ENCODE results near the gene SKAP1. TPM values are rescaled to one million over a fixed set of nuclear protein-coding genes. Genes with fewer than 3 reads are reported as not detected.

Gene SKAP1
- total and polyA plus RNA-seq, 2 experiments from 2014 or later = 0.27 TPM; not detected in 1

DNA sequence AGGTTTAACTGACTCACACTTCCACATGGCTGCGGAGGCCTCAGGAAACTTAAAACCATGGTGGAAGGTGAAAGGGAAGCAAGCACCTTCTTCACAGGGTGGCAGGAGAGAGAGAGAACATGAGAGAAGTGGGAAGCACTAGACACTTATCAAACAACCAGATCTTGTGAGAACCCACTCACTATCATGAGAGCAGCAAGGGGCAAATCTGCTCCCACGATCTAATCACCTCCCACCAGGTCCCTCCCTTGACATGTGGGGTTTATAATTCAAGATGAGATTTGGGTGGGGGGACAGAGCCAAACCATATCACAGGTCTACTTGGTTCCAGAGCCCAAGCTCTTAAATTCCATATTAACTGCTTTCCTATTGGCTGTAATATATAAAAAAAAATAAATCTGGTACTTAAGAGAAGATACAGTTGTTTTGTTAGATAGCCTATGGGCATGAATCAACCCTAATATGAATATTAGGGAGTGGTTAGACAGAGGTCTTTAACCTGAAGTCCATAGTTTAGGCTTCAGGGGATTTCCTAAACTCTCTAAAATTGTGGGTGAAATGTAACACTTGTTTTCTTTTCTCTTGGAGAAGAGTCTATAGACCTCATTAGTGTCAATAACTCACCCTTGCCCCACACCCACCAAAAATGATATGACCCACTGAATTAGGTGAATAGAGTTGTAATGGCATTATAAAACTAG, 56.7 kb downstream of the SKAP1 start:
- Histone ChIP-seq H3K27ac (ENCODE audit: low read depth) (no peak overlapping the region), H3K79me2 (replicated peaks; ENCODE audit: insufficient read depth) (no peaks in the 10 kb centered on the region), H3K27me3 (ENCODE audit: insufficient read depth) (no peaks in the 10 kb centered on the region; the same call in 1 of the 2 replicates), H3F3A (replicated peaks; ENCODE audit: low read depth) (no peaks in the 10 kb centered on the region), H3K4me1 (ENCODE audit: insufficient read depth) (no peaks in the 10 kb centered on the region), H2AFZ (no peak overlapping the region), H3K36me3 (ENCODE audit: insufficient read depth) (no peaks in the 10 kb centered on the region), H3K4me3 (no peak overlapping the region), H4K20me1 (replicated peaks; ENCODE audit: insufficient read depth) (no peaks in the 10 kb centered on the region), H3K9me2 (ENCODE audit: insufficient read depth) (no peaks in the 10 kb centered on the region), H3K4me2 (no peak overlapping the region)
- no peak overlapping the region for H3K4me3 Mint-ChIP-seq
- ATAC-seq (no peak), DNase-seq (ENCODE audit: low spot score) (no peak)
- no peaks in the 10 kb centered on the region for H3K9me3 Mint-ChIP-seq
- peaks cover 9% of the 10 kb centered on the region for H3K27me3 Mint-ChIP-seq (ENCODE audit: insufficient read depth, low read depth, poor library complexity)
- no peaks in the 10 kb centered on the region for H3K36me3 Mint-ChIP-seq (ENCODE audit: low read depth)
- H3K27ac Mint-ChIP-seq = no peak overlapping the region
- TF ChIP-seq, protein P1, sequence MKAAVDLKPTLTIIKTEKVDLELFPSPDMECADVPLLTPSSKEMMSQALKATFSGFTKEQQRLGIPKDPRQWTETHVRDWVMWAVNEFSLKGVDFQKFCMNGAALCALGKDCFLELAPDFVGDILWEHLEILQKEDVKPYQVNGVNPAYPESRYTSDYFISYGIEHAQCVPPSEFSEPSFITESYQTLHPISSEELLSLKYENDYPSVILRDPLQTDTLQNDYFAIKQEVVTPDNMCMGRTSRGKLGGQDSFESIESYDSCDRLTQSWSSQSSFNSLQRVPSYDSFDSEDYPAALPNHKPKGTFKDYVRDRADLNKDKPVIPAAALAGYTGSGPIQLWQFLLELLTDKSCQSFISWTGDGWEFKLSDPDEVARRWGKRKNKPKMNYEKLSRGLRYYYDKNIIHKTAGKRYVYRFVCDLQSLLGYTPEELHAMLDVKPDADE (IDR thresholded peaks at IDR 0.05) = no peak
- TF ChIP-seq STAT1 (IDR thresholded peaks at IDR 0.05; ENCODE audit: unreplicated experiment) = no peak
- TF ChIP-seq EZH2phosphoT487 (IDR thresholded peaks at IDR 0.05; ENCODE audit: unreplicated experiment) = no peak
- no peak for TF ChIP-seq NANOG (IDR thresholded peaks at IDR 0.05; ENCODE audit: borderline replicate concordance)
- TF ChIP-seq CREB1 (CRISPR knock-in tag; IDR thresholded peaks at IDR 0.05; ENCODE audit: low read depth) = no peak
- TF ChIP-seq, protein P2, sequence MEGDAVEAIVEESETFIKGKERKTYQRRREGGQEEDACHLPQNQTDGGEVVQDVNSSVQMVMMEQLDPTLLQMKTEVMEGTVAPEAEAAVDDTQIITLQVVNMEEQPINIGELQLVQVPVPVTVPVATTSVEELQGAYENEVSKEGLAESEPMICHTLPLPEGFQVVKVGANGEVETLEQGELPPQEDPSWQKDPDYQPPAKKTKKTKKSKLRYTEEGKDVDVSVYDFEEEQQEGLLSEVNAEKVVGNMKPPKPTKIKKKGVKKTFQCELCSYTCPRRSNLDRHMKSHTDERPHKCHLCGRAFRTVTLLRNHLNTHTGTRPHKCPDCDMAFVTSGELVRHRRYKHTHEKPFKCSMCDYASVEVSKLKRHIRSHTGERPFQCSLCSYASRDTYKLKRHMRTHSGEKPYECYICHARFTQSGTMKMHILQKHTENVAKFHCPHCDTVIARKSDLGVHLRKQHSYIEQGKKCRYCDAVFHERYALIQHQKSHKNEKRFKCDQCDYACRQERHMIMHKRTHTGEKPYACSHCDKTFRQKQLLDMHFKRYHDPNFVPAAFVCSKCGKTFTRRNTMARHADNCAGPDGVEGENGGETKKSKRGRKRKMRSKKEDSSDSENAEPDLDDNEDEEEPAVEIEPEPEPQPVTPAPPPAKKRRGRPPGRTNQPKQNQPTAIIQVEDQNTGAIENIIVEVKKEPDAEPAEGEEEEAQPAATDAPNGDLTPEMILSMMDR (conservative IDR thresholded peaks at IDR 0.05; ENCODE audit: low read depth in 2 of 2) = no peak
- TF ChIP-seq JUNB (IDR thresholded peaks at IDR 0.05; ENCODE audit: unreplicated experiment) = no peak
- no peak for TF ChIP-seq ZNF331 (CRISPR knock-in tag; IDR thresholded peaks at IDR 0.05; ENCODE audit: low read depth)
- TF ChIP-seq POLR2AphosphoS5 (IDR thresholded peaks at IDR 0.05; ENCODE audit: low read depth) = no peak
- TF ChIP-seq, protein P3, sequence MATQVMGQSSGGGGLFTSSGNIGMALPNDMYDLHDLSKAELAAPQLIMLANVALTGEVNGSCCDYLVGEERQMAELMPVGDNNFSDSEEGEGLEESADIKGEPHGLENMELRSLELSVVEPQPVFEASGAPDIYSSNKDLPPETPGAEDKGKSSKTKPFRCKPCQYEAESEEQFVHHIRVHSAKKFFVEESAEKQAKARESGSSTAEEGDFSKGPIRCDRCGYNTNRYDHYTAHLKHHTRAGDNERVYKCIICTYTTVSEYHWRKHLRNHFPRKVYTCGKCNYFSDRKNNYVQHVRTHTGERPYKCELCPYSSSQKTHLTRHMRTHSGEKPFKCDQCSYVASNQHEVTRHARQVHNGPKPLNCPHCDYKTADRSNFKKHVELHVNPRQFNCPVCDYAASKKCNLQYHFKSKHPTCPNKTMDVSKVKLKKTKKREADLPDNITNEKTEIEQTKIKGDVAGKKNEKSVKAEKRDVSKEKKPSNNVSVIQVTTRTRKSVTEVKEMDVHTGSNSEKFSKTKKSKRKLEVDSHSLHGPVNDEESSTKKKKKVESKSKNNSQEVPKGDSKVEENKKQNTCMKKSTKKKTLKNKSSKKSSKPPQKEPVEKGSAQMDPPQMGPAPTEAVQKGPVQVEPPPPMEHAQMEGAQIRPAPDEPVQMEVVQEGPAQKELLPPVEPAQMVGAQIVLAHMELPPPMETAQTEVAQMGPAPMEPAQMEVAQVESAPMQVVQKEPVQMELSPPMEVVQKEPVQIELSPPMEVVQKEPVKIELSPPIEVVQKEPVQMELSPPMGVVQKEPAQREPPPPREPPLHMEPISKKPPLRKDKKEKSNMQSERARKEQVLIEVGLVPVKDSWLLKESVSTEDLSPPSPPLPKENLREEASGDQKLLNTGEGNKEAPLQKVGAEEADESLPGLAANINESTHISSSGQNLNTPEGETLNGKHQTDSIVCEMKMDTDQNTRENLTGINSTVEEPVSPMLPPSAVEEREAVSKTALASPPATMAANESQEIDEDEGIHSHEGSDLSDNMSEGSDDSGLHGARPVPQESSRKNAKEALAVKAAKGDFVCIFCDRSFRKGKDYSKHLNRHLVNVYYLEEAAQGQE (IDR thresholded peaks at IDR 0.05; ENCODE audit: unreplicated experiment) = no peak
- TF ChIP-seq, protein P4, sequence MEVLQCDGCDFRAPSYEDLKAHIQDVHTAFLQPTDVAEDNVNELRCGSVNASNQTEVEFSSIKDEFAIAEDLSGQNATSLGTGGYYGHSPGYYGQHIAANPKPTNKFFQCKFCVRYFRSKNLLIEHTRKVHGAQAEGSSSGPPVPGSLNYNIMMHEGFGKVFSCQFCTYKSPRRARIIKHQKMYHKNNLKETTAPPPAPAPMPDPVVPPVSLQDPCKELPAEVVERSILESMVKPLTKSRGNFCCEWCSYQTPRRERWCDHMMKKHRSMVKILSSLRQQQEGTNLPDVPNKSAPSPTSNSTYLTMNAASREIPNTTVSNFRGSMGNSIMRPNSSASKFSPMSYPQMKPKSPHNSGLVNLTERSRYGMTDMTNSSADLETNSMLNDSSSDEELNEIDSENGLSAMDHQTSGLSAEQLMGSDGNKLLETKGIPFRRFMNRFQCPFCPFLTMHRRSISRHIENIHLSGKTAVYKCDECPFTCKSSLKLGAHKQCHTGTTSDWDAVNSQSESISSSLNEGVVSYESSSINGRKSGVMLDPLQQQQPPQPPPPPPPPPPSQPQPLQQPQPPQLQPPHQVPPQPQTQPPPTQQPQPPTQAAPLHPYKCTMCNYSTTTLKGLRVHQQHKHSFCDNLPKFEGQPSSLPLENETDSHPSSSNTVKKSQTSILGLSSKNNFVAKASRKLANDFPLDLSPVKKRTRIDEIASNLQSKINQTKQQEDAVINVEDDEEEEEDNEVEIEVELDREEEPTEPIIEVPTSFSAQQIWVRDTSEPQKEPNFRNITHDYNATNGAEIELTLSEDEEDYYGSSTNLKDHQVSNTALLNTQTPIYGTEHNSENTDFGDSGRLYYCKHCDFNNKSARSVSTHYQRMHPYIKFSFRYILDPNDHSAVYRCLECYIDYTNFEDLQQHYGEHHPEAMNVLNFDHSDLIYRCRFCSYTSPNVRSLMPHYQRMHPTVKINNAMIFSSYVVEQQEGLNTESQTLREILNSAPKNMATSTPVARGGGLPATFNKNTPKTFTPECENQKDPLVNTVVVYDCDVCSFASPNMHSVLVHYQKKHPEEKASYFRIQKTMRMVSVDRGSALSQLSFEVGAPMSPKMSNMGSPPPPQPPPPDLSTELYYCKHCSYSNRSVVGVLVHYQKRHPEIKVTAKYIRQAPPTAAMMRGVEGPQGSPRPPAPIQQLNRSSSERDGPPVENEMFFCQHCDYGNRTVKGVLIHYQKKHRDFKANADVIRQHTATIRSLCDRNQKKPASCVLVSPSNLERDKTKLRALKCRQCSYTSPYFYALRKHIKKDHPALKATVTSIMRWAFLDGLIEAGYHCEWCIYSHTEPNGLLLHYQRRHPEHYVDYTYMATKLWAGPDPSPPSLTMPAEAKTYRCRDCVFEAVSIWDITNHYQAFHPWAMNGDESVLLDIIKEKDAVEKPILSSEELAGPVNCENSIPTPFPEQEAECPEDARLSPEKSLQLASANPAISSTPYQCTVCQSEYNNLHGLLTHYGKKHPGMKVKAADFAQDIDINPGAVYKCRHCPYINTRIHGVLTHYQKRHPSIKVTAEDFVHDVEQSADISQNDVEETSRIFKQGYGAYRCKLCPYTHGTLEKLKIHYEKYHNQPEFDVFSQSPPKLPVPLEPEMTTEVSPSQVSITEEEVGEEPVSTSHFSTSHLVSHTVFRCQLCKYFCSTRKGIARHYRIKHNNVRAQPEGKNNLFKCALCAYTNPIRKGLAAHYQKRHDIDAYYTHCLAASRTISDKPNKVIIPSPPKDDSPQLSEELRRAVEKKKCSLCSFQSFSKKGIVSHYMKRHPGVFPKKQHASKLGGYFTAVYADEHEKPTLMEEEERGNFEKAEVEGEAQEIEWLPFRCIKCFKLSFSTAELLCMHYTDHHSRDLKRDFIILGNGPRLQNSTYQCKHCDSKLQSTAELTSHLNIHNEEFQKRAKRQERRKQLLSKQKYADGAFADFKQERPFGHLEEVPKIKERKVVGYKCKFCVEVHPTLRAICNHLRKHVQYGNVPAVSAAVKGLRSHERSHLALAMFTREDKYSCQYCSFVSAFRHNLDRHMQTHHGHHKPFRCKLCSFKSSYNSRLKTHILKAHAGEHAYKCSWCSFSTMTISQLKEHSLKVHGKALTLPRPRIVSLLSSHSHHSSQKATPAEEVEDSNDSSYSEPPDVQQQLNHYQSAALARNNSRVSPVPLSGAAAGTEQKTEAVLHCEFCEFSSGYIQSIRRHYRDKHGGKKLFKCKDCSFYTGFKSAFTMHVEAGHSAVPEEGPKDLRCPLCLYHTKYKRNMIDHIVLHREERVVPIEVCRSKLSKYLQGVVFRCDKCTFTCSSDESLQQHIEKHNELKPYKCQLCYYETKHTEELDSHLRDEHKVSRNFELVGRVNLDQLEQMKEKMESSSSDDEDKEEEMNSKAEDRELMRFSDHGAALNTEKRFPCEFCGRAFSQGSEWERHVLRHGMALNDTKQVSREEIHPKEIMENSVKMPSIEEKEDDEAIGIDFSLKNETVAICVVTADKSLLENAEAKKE (CRISPR knock-in tag; IDR thresholded peaks at IDR 0.05) = no peak
- no peaks in the 10 kb centered on the region for H3K4me1 Mint-ChIP-seq

Data from GM23338 (cell line).